Measurements from ENCODE around the gene BCL2L15. TPM values are rescaled to one million over a fixed set of nuclear protein-coding genes. Genes with fewer than 3 reads are reported as not detected.

The BCL2L15 gene
- total and polyA plus RNA-seq, 2 of the 13 experiments (the other 11 are each of a cell fraction or from before 2014, with no cell fraction given), result 0.03 to 0.27 TPM

- 89% methylated on average over 6 of the region's 6 CpGs for WGBS (ENCODE audit: low lambda C conversion rate)
- intact Hi-C loops (cut with micrococcal nuclease; ENCODE audit: unreplicated experiment), result no loop called here
- in situ Hi-C loops (cut with HindIII; ENCODE audit: extremely low pct_ligation_motif_present, low pct_unique_long_range_greater_than_20kb), result no loop called here
These were observed 25.4 kb upstream of the BCL2L15 start for GRCh38 chr1:113912594-113913311.

GRCh38 chr1:113905435-113905861 is 18.1 kb upstream of the BCL2L15 start:
- H3K4me3 ChIP-seq (replicated peaks in 1 of 3; ENCODE audit: insufficient read depth in 1 of 3, low read depth in 2 of 3, low read length in 3 of 3), result peak overlapping the region; percentile 81 to 90 (median 88)
- 3% methylated on average over 10 of the region's 17 CpGs for WGBS (ENCODE audit: low lambda C conversion rate)
- intact Hi-C loops (cut with micrococcal nuclease; ENCODE audit: unreplicated experiment) (loop anchor here (1.0 kb wide), 3 partner anchors 24 to 93 kb away; partner anchors contain the start of genes HIPK1 and RSBN1), in situ Hi-C loops (cut with HindIII; ENCODE audit: extremely low pct_ligation_motif_present, low pct_unique_long_range_greater_than_20kb) (no loop called here)
- ATAC-seq (peak; percentile 37), DNase-seq (ENCODE audit: low spot score) (peak; percentile 15), FAIRE-seq (no peak)
- H3K4me2 ChIP-seq (ENCODE audit: low read depth, low read length), result peak overlapping the region; percentile 90
- BruUV-seq (replicated peaks), result TSS peak; percentile 65
- no peaks in the 10 kb centered on the region for H3K9me3 ChIP-seq (ENCODE audit: low read length)
- H2AFZ ChIP-seq (ENCODE audit: low read length), result peak overlapping the region; percentile 62
- peaks cover 0 to 23% of the 10 kb centered on the region in 2 experiments; a peak in 3 of 5 replicates for H3K36me3 ChIP-seq (replicated peaks in 1 of 2; ENCODE audit: control insufficient read depth in 1 of 2, insufficient read depth in 2 of 2, low read length in 2 of 2)
- H3K79me2 ChIP-seq (ENCODE audit: insufficient read depth, low read length), result peaks cover 16% of the 10 kb centered on the region
- H3K9ac ChIP-seq (ENCODE audit: insufficient read depth, low read depth, low read length), result peak overlapping the region; percentile 89
- POLR2A ChIA-PET, result interaction anchor here (0.6 to 3.5 kb wide), 4 partner anchors 24 to 93 kb away, joined by 3 to 102 read pairs (median 6); partner anchors contain the start of genes HIPK1 and RSBN1
- peak overlapping the region; percentile 78 for H3K27ac ChIP-seq (ENCODE audit: extremely low read length, insufficient read depth, low read length)
- H3K4me1 ChIP-seq (ENCODE audit: insufficient read depth, low read length), result peaks cover 24% of the 10 kb centered on the region; the same call in 1 of the 2 replicates
- CTCF ChIA-PET (ENCODE audit: low intra/inter-chr PET ratio, low total read pairs), result interaction anchor here (0.9 to 2.0 kb wide), 2 partner anchors 24 to 70 kb away, joined by 3 to 6 read pairs; partner anchors contain the start of gene HIPK1
- no peaks in the 10 kb centered on the region for H4K20me1 ChIP-seq (ENCODE audit: insufficient read depth, low read length)
- H3K27me3 ChIP-seq (ENCODE audit: control insufficient read depth in 1 of 2, insufficient read depth in 2 of 2, low read length in 2 of 2), result no peaks in the 10 kb centered on the region; a peak in 1 of 5 replicates
- TF ChIP-seq ADNP (CRISPR knock-in tag; IDR thresholded peaks at IDR 0.05) (no peak), ZNF180 (CRISPR knock-in tag; IDR thresholded peaks at IDR 0.05; ENCODE audit: borderline replicate concordance, low read depth) (0 out of 2 replicates have a peak, but pooled peaks have one; percentile 20), GZF1 (CRISPR knock-in tag; IDR thresholded peaks at IDR 0.05) (0 out of 2 replicates have a peak, but pooled peaks have one; percentile 29), TBX2 (CRISPR knock-in tag; IDR thresholded peaks at IDR 0.05; ENCODE audit: borderline replicate concordance) (peak; percentile 11; the same call in 1 of the 2 replicates), ZNF747 (CRISPR knock-in tag; IDR thresholded peaks at IDR 0.05; ENCODE audit: borderline replicate concordance) (peak; percentile 14; the same call in 1 of the 2 replicates), HDAC1 (CRISPR knock-in tag; IDR thresholded peaks at IDR 0.05) (0 out of 2 replicates have a peak, but pooled peaks have one; percentile 2), ZNF33A (CRISPR knock-in tag; IDR thresholded peaks at IDR 0.05; ENCODE audit: borderline replicate concordance) (0 out of 2 replicates have a peak, but pooled peaks have one; percentile 38), ZNF691 (CRISPR knock-in tag; IDR thresholded peaks at IDR 0.05; ENCODE audit: borderline replicate concordance, low read depth) (no peak), USF2 (IDR thresholded peaks at IDR 0.05; ENCODE audit: low read depth, low read length) (no peak), USF2 (CRISPR knock-in tag; IDR thresholded peaks at IDR 0.05; ENCODE audit: borderline replicate concordance) (no peak)

More at GRCh38 chr1:113912594-113913311, 25.4 kb upstream of the BCL2L15 start:
- Histone ChIP-seq H3K27ac (ENCODE audit: extremely low read length, insufficient read depth, low read length) (no peak overlapping the region), H3K79me2 (ENCODE audit: insufficient read depth, low read length) (no peaks in the 10 kb centered on the region), H3K27me3 (ENCODE audit: control insufficient read depth in 1 of 2, insufficient read depth in 2 of 2, low read length in 2 of 2) (no peaks in the 10 kb centered on the region), H3K4me3 (replicated peaks in 1 of 3; ENCODE audit: insufficient read depth in 1 of 3, low read depth in 2 of 3, low read length in 3 of 3) (no peak overlapping the region), H4K20me1 (ENCODE audit: insufficient read depth, low read length) (no peaks in the 10 kb centered on the region), H3K4me2 (ENCODE audit: low read depth, low read length) (no peak overlapping the region), H3K9me3 (ENCODE audit: low read length) (no peaks in the 10 kb centered on the region), H3K36me3 (replicated peaks in 1 of 2; ENCODE audit: control insufficient read depth in 1 of 2, insufficient read depth in 2 of 2, low read length in 2 of 2) (peaks cover 7 to 35% of the 10 kb centered on the region in 2 experiments; a peak in 4 of 5 replicates), H2AFZ (ENCODE audit: low read length) (no peak overlapping the region), H3K9ac (ENCODE audit: insufficient read depth, low read depth, low read length) (no peak overlapping the region), H3K4me1 (ENCODE audit: insufficient read depth, low read length) (no peaks in the 10 kb centered on the region)
- CTCF ChIA-PET (ENCODE audit: low intra/inter-chr PET ratio, low total read pairs), result no interaction called here
- POLR2A ChIA-PET, result interaction anchor here (2.7 kb wide), 1 partner anchor 16 kb away, joined by 11 read pairs; the partner anchor contains the start of gene HIPK1
- DNase-seq (ENCODE audit: low spot score) (no peak), FAIRE-seq (no peak), ATAC-seq (no peak)
- BruUV-seq (replicated peaks), result no TSS peak
- TF ChIP-seq ZNF891 (CRISPR knock-in tag; IDR thresholded peaks at IDR 0.05), result no peak
- no peak for TF ChIP-seq ZNF33A (CRISPR knock-in tag; IDR thresholded peaks at IDR 0.05; ENCODE audit: borderline replicate concordance)
- TF ChIP-seq DNMT1 (CRISPR knock-in tag; IDR thresholded peaks at IDR 0.05), result no peak
- TF ChIP-seq SIN3B (IDR thresholded peaks at IDR 0.05; ENCODE audit: low read length), result no peak
- no peak for TF ChIP-seq CBFB (CRISPR knock-in tag; IDR thresholded peaks at IDR 0.05)

Measured in HepG2 (cell line).